Measurements from ENCODE around the gene FLYWCH2. TPM values are rescaled to one million over a fixed set of nuclear protein-coding genes. Genes with fewer than 3 reads are reported as not detected.

The FLYWCH2 gene
- total and polyA plus RNA-seq, 2 of the 13 experiments (the other 11 are each of a cell fraction or from before 2014, with no cell fraction given), result 16.9 to 19.8 TPM

DNA sequence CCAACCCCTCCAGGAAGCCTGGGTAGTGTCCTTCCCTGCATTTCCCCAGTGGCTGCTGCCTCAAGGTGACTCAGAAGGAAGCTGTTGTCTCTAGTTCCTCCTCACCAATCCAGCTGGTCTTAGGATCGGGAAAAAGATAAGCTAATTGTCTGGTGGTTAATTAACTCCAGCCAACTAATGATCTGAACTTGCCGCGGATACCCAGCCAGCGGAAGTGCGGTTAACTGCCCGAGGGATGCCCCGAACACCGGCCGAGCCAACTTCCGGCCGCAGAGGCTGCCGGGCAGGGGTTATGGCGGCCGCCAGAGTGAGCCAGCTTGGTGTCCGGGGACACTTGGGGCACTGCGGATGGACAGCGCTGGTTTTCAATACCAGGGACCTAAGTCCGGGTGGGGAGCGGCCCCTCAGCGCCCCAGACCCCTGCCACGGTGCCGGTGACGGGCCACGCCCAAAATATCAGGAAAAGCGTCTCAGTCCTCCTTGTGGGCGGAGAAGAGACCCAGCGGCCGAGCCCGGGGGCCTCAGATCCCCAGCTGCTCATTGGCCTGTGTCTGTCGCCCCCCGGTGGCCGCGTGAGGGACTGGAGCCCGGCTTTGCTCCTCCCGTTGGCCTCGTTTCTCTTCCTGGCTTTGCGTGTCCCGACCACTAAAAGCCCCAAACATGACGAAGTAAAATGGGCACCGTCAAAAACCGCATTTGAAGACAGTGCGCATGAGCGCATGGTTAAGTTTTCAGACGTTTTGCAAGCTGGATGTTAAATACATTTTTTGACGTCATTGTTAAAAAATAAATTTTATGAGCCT lies 14.8 kb upstream of the FLYWCH2 start (continued):
- TF ChIP-seq, protein P1, sequence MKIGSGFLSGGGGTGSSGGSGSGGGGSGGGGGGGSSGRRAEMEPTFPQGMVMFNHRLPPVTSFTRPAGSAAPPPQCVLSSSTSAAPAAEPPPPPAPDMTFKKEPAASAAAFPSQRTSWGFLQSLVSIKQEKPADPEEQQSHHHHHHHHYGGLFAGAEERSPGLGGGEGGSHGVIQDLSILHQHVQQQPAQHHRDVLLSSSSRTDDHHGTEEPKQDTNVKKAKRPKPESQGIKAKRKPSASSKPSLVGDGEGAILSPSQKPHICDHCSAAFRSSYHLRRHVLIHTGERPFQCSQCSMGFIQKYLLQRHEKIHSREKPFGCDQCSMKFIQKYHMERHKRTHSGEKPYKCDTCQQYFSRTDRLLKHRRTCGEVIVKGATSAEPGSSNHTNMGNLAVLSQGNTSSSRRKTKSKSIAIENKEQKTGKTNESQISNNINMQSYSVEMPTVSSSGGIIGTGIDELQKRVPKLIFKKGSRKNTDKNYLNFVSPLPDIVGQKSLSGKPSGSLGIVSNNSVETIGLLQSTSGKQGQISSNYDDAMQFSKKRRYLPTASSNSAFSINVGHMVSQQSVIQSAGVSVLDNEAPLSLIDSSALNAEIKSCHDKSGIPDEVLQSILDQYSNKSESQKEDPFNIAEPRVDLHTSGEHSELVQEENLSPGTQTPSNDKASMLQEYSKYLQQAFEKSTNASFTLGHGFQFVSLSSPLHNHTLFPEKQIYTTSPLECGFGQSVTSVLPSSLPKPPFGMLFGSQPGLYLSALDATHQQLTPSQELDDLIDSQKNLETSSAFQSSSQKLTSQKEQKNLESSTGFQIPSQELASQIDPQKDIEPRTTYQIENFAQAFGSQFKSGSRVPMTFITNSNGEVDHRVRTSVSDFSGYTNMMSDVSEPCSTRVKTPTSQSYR (CRISPR knock-in tag; IDR thresholded peaks at IDR 0.05; ENCODE audit: borderline replicate concordance), result no peak
- TF ChIP-seq KDM2A (CRISPR knock-in tag; IDR thresholded peaks at IDR 0.05; ENCODE audit: borderline replicate concordance, low read depth) (peak; percentile 86), BHLHE40 (IDR thresholded peaks at IDR 0.05; ENCODE audit: low read length) (no peak), MED8 (CRISPR knock-in tag; IDR thresholded peaks at IDR 0.05; ENCODE audit: insufficient replicate concordance) (peak; percentile 53), ZFAT (CRISPR knock-in tag; conservative IDR thresholded peaks at IDR 0.05) (0 out of 2 replicates have a peak, but pooled peaks have one; percentile 33), POLR2A (IDR thresholded peaks at IDR 0.05; ENCODE audit: insufficient read depth in 1 of 2, low read depth in 2 of 2, low read length in 2 of 2) (peak; percentile 81 to 83), NR2C2 (CRISPR knock-in tag; IDR thresholded peaks at IDR 0.05; ENCODE audit: borderline replicate concordance) (peak; percentile 81), RBFOX2 (IDR thresholded peaks at IDR 0.05; ENCODE audit: low read depth, low read length) (peak; percentile 93), SMAD3 (CRISPR knock-in tag; IDR thresholded peaks at IDR 0.05) (peak; percentile 81), NBN (conservative IDR thresholded peaks at IDR 0.05) (no peak), FLYWCH1 (CRISPR knock-in tag; IDR thresholded peaks at IDR 0.05) (no peak), FOXO1 (CRISPR knock-in tag; IDR thresholded peaks at IDR 0.05) (peak; percentile 43), ETV5 (CRISPR knock-in tag; IDR thresholded peaks at IDR 0.05; ENCODE audit: borderline replicate concordance) (no peak; the same call in none of the 2 replicates), ZFY (CRISPR knock-in tag; IDR thresholded peaks at IDR 0.05) (peak; percentile 82; the same call in 1 of the 2 replicates), ZNF430 (CRISPR knock-in tag; IDR thresholded peaks at IDR 0.05) (peak; percentile 80; the same call in 1 of the 2 replicates), PCBP1 (IDR thresholded peaks at IDR 0.05; ENCODE audit: borderline replicate concordance, low read depth, low read length) (0 out of 2 replicates have a peak, but pooled peaks have one; percentile 45), TOE1 (CRISPR knock-in tag; IDR thresholded peaks at IDR 0.05) (peak; percentile 68), ZNF264 (CRISPR knock-in tag; IDR thresholded peaks at IDR 0.05) (peak; percentile 79), ERF (CRISPR knock-in tag; IDR thresholded peaks at IDR 0.05) (no peak), MAFK (conservative IDR thresholded peaks at IDR 0.05 in 1 of 2, IDR thresholded peaks at IDR 0.05 in 1 of 2; ENCODE audit: low read length in 2 of 2) (no peak), SRSF1 (optimal IDR thresholded peaks at IDR 0.05; ENCODE audit: low read depth, low read length) (peak; percentile 97)
- TF ChIP-seq, protein P2, sequence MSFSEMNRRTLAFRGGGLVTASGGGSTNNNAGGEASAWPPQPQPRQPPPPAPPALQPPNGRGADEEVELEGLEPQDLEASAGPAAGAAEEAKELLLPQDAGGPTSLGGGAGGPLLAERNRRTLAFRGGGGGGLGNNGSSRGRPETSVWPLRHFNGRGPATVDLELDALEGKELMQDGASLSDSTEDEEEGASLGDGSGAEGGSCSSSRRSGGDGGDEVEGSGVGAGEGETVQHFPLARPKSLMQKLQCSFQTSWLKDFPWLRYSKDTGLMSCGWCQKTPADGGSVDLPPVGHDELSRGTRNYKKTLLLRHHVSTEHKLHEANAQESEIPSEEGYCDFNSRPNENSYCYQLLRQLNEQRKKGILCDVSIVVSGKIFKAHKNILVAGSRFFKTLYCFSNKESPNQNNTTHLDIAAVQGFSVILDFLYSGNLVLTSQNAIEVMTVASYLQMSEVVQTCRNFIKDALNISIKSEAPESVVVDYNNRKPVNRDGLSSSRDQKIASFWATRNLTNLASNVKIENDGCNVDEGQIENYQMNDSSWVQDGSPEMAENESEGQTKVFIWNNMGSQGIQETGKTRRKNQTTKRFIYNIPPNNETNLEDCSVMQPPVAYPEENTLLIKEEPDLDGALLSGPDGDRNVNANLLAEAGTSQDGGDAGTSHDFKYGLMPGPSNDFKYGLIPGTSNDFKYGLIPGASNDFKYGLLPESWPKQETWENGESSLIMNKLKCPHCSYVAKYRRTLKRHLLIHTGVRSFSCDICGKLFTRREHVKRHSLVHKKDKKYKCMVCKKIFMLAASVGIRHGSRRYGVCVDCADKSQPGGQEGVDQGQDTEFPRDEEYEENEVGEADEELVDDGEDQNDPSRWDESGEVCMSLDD (CRISPR knock-in tag; IDR thresholded peaks at IDR 0.05; ENCODE audit: borderline replicate concordance), result 0 out of 2 replicates have a peak, but pooled peaks have one; percentile 20
- TF ChIP-seq, protein P3, sequence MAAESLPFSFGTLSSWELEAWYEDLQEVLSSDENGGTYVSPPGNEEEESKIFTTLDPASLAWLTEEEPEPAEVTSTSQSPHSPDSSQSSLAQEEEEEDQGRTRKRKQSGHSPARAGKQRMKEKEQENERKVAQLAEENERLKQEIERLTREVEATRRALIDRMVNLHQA (CRISPR knock-in tag; IDR thresholded peaks at IDR 0.05), result 0 out of 2 replicates have a peak, but pooled peaks have one; percentile 40
- TF ChIP-seq, protein P4, sequence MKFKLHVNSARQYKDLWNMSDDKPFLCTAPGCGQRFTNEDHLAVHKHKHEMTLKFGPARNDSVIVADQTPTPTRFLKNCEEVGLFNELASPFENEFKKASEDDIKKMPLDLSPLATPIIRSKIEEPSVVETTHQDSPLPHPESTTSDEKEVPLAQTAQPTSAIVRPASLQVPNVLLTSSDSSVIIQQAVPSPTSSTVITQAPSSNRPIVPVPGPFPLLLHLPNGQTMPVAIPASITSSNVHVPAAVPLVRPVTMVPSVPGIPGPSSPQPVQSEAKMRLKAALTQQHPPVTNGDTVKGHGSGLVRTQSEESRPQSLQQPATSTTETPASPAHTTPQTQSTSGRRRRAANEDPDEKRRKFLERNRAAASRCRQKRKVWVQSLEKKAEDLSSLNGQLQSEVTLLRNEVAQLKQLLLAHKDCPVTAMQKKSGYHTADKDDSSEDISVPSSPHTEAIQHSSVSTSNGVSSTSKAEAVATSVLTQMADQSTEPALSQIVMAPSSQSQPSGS (CRISPR knock-in tag; IDR thresholded peaks at IDR 0.05), result peak; percentile 57

Data from HepG2 (cell line).